ENCODE results near the gene TBX3.
A peak's percentile ranks its signal among the peaks of the same experiment; 100 is the strongest.

TBX3 gene

DNA sequence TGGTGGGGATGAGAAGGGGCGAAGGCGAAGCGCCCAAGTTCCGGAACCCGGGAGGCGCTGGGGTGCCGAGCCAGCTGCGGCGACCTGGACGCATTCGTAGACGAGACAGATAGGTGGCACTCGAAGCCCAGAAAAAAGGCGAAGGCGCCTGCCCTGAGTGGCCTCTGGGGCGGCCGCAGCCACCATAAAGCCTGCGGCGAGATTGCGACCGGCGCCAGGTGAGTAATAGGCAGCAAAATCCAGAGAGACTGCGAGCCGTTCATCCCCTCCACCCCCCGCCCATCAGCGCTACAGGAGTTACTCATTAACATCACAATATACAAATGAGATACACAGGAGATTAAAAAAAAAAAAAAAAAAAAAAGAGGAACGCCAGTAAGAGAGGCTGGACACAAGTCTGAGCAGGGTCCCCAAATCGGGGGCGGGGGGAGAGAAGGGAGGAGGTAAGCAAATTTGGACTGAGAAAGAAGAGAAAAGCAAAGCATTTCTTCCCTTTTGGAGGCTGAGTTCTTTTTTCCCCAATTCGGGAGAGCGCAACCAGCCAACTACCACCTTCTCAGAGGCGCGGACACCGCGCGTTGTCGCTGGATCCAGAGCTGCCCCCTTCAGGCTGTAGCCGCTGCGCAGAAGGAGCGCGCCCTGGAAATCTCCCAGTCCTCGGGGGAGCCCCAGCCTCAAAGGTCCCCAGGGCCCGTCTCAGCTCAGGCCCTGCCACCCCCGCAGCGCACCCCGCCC lies 15.7 kb downstream of the TBX3 start:
- no peak for DNase-seq

DNA sequence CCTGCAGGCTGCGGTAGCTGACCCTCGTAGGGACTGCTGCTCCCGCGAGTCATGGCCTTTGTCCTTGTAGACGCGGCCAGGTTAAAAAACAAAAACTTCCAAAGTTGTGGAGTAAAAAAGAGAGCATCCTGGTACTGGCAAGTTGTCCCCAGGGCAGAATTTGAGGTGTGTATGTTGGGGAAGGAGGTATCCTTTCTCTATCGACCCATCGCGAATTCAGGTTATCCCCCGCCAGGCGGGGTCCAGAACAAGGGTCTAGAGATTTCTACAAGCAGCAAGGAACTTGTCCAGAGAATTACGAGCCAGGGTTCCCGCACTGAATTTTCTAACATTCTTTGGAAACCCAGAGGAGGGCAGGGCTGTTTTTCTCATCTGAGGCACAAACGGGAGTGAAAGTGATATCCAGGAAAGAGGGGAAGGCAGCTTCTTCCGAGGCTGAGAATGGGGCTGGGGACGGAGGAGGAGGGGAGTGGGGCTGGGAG lies 16.3 kb downstream of the TBX3 start:
- DNase-seq = no peak

DNA sequence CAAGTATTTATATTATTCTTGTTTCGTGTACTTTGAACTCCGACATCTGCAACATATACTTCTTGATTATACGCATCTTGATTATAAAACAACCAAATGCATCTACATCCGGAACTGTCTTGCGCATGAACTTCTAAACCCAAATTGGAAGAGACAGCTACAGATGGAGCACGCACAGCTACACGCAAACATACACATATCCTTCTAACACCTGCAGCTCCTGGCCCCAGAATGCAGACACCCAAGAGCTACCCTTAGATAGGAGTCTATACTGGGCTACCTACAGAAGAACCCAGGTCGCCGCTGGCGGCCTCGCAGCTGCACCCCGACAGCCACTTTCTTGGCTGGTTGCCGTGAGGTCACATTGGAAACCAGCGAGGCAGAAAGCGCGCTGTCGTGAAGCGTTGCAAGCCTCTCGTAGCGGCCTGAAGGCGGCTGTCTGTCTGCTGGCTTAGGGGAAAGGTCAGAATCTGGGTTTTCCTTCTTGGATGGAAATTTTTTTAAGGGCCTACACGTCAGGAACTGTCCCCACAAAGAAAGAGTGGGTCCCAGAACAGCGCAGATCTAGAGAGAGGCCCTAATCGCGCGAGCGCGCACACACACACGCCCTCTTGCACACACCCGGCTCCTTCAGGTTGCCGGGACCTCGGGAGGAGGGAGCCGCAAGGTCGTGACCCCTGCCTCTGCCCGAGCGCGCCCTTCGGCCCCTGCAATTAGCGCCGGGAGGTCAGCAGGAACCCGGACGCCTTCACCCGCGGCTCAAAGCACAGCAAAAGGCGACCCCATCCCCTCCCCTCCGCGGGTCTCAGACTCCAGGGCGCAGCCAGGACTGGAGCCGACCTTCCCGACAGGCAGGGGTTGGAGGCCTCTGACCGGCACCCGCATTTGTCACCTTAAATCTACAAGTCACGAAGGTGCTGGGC lies 17.0 kb downstream of the TBX3 start:
- no peak for DNase-seq

DNA sequence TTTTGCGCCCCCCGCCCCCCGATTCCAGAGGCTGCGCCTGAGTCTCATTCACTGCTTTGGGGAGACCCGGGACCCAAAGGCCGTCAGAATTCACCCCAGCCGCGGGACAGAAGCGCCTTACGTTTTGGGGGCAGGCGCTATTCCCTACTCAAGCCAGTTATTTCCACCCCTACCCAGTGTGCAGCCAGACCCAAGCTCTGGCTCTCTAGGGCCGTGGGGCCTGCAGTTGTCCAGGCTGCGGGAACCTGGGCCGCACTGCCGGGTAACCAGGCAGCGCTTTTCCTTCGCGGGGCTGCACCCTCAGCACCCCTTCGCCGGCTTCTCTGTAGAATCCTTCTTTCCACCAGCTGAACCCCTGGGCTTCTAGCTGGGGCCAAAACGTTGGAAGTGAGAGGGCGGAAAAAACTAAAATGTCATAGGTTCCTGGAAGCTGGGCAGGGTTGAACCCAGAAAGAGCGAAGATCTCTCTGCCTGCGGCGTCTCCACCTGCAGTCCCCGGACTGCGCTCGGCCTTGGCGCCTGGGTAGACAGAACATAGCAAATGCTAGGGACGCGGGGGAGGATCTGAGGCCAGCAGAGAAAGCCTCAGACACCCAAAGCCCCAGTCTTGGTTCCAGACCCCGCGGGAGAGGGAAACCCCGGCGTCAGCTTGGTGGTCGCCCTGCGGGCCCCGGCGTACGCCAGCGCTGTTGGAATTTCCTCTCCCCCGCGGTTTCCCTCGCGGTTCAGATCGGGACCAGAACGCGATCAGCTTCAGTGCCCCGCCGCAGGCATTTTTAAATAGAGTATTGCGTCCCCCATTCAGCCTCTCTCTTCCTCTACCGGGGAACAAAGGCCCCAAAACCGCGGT lies 18.3 kb downstream of the TBX3 start:
- DNase-seq = no peak

DNA sequence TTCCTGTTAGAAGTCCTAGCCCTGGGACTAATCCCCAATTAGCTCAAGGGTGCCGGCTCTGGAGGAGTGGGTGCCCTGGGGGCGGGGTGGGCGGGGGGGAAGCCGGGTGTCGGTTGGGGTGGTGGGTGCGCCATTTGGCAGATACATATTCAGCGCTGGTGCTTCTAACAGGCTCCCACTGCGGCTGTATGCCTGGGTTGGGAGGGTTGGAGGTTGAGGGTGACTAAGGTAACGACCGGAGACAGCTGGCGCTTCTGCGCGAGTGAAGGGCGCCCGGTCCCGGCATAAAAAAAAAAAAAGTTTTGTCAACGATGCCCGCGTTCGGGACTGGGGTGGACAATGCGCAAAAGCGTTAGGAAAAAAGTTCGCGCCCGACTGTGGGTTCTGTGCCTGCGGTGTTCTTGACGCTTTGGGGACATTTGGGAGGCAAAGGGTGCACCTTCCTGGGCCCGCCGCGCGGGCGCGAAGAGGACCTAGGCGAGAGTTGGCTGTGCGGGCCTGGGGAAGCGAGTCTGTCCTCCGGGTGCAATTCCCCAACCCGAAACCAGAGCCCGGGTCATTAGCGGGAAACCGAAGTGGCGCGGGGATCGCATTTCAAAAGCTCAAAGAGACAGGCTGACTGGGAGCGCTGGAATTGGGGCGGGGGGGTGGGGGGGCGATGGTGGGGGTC lies 19.2 kb downstream of the TBX3 start:
- no peak for DNase-seq

DNA sequence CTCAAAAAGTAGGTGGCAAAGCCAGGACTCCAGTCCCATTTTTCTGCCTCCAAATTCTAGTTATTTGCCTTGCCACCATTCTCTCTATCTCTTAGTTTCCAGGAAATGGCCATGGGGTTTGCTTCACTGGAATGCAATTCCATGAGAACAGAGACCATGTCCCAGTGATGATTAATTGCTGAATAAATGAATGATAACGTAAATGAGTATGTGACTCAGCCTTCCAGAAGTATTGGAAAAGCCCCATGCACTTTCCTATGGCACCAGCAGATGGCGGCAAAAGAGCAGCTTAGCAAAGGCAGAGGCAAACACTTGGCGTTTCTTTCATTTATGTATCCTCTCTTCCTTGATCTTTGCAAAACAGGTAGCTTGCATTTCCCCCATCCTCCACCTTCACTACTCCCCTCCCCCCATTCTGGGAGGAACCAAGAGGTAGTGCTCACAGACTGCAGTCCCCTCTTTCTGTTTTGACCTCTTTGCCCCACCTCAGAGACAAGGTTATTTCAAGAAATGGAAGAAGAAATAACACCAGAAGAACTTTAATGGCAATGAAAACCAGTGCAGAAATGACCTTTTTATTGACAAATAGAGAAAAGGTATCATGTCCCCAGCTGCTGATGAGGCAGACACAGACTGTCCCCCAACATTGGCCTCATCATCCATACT lies 21.3 kb downstream of the TBX3 start:
- peak; percentile 27 for DNase-seq

DNA sequence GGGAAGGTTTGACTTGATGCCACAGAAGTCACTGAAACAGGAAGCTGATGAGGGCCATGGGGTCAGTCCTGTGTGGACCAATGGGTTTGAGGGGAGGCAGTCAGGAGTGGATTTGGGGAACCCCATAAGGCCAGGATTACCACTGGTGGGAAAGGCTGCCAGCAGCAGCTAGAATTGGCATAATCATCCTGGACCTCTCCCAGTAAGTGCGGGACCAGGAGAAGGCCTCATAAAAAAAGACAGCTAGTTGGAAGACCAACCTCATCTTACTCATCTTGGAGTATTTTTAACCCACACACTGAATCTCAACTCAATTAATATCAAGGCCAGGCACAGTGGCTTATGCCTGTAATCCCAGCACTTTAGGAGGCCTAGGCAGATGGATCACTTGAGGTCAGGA lies 22.7 kb downstream of the TBX3 start:
- no peak for DNase-seq

DNA sequence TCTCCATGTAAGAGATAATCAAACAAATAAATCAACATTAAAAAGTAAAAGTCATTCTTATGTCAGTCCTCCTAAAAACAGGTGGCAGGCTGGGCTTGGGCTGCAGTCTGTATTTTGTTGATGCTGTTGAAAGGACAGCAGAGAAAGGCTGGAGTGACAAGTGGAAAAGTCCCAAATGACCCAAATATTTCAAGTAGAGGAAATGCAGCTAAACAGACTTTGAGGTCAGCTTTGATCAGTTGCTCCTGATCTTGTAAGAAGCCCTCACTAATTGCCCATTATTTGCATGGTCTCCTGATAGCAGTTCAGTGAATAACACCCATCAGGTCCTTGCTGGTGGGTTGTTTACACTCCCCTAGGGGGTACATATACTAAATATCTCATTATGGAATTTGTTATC lies 24.9 kb downstream of the TBX3 start:
- no peak for DNase-seq

DNA sequence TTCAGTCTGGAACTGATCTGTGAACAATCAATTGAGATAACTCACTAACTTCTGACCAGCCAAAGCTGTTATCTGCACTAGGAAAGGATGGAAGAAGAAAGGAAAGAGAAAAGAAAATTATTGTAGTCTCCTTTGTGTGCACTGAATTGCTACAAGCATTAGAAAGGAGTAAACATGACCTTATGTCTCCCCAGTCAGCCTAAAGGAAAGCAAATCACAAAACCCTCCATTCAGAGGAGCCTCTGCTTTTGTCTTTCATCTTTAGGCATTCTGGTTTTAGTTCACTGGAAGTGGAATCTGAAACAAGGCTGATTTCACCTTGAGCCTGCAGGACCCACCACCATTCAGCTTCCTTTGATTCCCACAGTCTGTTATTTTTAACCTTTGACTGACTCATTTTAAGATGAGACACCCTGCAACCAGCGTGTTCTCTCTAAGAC lies 26.0 kb downstream of the TBX3 start:
- no peak for DNase-seq

DNA sequence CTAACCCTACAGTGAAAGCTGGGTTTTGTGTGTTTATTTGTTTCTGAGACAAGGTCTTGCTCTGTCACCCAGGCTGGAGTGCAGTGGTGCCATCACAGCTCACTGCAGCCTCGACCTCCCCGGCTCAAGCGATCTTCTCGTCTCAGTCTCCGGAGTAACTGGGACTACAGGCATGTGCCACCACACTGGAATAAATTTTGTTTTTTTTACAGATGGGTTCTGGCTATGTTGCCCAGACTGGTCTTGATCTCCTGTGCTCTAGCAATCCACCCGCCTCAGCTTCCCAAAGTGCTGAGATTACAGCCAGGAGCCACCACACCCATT lies 26.4 kb downstream of the TBX3 start:
- no peak for DNase-seq

DNA sequence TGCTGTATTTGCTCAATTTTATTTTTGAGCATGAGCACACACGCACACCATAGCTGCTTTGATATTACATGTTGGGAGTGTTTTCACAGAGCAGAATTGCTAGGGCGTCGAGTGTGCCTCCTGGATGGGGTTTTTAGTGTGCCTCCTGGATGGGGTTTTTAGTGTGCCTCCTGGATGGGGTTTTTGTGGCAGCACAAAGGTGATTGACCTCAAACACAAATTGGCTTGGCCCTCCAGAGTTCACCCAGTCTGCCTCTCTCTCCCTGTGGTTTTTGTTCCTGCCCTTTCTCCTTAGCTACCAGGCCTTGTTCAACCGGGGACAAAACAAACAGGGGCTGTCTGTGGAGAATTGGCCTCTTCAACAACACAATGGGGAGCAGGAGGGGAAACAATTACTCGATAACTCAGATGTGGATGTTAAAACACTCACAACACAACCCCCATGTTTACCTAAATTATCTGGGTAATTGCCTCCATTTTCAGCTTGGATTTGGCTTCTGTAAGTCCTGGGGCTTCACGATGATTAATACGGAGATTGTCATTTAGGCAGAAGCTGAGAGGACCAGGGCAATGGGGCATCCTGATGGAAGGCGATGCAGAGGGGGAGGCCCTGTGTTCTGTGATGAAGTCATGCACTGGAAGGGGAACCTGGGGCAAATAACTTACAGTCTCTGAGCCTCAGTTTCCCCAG lies 26.9 kb downstream of the TBX3 start:
- no peak for DNase-seq

DNA sequence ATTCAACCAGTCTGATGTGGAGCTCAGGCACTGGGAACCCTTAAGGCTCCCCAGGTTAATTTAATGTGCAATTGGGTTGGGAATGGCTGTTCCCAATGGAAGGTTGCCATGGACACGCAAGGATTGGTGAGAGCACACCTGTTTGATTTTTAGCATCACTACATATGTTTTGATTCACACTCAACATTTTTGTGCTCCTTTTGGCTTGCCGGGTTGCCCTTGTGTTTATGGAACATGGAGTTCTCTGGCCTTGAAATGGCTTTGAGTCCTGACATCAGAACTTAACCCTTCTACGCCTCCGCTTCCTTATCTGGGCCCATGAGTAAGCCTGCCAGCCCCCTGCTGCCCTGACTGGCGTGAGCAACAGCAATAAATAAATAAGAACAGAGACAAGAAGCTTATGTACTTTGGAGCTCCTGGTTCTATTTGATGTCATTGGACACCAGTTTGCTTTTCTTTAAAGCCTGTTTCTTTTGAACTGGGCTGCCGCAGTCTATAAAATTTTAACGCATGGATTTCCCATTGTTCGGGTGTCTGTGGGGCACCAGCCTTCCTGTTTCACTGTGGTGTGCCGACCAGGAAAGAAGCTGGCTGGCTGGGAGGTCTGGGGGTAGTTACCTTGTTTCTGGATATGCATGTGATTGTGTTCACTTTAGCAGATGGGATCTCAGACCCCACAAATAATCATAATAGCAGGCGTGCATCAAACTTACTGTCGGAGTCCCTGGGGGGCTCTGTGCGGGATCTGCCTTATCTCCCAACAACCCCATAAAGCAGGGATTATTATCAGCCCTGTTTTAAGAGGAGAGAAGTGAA lies 27.8 kb downstream of the TBX3 start:
- DNase-seq = no peak

DNA sequence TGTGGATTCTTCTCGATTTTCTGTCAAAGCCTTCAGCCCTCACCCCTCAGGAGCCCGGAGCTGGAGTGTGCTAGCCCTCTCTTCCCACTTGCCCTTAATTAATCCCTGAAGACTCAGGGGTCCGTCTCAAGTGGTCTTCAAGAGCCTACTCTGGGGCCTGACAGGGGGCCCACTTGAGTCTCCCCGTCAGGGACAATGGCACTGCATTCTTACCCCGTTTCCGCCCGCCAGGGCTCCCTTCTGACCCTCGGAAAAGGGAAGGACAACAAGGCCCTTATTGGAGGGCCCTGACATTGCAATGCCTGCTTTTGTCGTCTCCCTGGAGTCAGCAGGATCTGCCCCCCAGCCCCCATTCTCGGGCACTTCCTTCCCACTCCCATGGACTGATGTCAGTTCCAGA lies 34.4 kb downstream of the TBX3 start:
- DNase-seq = no peak

DNA sequence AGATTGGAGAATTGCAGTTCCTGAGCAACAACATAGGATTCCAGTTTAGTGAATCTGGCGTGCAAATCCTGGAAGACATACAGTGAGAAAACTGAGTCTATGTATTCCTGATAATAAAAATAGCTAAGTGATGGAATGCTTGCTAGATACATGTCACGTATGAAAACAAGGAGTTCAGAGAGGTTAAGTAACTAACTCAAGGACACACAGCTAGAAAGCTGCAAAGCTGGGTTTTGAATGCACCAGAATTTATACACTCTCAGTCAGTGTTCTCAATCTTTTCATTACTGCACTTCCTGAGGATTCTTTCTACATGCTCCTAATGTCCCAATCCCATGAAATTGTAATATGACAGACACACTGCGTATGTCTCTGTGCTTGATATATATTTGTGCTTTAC lies 35.3 kb downstream of the TBX3 start:
- no peak for DNase-seq

DNA sequence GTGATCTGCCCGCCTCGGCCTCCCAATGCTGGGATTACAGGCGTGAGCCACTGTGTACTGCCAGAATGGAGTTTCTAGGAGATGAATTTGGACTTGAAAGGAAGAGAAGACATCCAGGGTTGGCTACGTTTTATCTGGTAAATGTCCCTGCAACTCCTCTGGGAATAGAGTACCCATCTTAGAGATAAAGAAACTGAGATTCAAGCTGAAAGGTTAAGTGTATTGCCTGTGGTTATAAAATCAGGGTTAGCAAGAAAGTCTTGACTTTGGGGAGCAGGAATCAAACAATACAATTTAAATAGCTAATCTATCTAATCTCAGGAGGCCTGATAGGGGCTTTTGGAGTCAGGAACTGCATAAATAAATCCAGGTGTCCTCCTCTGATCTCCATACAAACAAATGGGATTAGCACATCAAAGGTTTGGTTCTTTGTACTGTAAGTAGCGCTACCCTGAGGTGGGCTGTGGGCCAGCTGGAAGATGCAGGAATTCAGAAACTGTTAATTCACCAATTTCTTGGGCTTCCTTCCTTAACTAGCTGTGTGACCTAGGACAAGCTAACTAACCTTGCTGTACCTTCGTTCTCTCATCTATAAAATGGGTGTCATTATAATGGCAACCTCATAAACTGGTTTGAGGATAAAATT lies 45.1 kb downstream of the TBX3 start:
- no peak for DNase-seq

DNA sequence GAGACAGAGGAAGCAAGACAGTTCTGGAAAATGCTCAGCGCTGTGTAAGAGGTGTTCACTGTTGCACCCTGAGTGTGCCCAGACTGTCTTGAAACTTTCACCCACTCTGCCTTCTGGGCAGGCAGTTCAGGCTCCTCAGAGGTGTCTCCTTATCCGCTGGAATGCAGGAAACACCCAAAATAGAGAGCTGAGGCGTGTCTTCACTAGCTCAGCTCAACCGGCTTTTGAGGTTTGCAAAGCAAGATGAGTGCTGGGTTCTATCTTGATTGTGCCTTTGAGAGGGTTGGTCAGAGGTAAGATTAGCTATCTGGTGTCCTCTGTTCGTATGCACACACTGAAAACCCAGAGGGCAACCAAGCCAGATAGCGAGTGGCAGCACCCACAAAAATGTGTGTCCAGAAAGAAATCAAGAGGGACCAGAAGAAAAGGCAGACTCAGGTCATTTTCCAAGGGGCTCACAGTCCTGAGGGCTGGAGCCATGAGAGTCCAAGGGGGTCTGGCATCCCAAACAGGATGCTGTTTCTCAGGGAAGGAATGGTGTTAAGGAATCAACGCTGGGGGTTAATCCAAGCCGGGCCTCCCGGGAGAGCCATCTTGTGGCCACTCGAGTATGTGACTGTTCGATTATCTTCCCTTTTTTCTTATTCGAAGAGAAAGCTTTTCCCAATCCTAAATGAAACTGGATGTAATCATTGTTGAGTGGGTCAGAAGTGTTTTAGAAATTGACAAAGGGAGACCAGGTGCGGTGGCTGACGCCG lies 47.1 kb downstream of the TBX3 start:
- no peak for DNase-seq

DNA sequence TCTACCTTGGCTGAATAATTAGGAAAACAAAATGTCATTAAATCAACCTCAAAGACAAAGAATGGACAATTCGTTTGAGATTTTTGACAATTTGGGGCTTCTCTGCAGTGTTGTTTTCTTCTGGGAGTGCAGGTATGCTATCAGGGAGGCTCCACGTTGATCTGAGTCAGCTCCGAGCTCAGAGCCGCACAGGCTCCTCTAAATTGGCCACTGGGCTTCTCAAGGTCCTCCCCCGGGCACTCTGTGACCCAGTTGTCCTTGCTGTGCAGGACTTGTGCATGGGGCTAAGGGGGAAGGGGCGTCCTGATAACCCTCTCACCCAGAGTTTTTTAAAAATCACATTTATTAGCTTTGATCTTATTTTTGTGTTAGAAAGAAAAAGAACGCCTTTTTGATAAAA lies 52.7 kb downstream of the TBX3 start:
- no peak for DNase-seq

DNA sequence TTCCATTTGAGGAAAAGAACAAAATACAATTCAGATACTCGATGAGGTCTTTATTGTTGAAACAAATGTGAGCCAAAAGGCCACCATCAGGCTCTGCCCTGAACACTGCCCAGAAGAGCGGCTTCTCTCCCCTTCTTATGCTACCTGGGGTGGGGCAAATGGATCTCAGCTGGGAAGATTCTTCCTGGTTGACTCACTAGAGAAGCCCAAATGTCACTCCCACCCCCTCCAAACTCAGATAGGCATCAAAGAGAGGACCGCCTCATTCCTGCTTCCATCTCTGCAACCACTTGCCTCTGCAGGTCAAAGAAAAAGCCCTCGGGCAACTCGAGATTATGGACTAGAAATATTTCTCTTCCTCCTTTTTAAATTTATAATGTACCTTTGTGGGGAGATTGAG lies 55.8 kb downstream of the TBX3 start:
- DNase-seq = no peak

DNA sequence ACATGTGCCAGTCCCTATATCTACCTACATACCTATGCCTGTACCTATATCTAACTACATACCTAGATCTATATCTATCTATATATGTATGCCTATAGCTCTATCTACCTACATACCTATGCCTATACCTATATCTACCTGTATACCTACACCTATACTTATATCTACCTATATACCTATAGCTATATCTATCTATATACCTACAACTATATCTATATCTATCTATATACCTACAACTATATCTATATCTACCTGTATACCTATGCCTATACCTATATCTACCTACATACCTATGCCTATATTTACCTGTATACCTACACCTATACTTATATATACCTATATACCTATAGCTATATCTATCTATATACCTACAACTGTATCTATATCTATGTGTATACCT lies 56.6 kb downstream of the TBX3 start:
- no peak for DNase-seq

Data from effector CD8-positive, alpha-beta T cell (primary cell).